Stimulated activated naive B cell treated with anti-CD40 and anti-IgM and Interleukin-4, amounts not matched to agents 10 μg/mL and 1 μg/mL and 100 μg/mL, for 72 hours (primary cell): Measurements from ENCODE around the gene TBX3.

Experiments used
- ATAC-seq, 2 donors: fragments of 150-1000 bp; cut with Tn5 transposase; replicated peaks; 2 replicates each; pipeline ENCODE4 v1.10.0; 2021; ENCODE audit warnings: moderate library complexity in 1 of 2
- DNase-seq: peaks from one replicate; pipeline ENCODE4 v3.0.0; 2021
- H3K27ac Mint-ChIP-seq: one replicate; pipeline ENCODE4 v1.8.0; 2022; ENCODE audit warnings: mild to moderate bottlenecking, mixed read lengths
- H3K27me3 Mint-ChIP-seq, 2 donors: one replicate each; pipeline ENCODE4 v1.8.0; 2022; ENCODE audit warnings: mixed read lengths in 2 of 2
- H3K36me3 Mint-ChIP-seq, 2 donors: one replicate each; pipeline ENCODE4 v1.8.0; 2022; ENCODE audit warnings: mixed read lengths in 2 of 2, mild to moderate bottlenecking in 1 of 2
- H3K4me1 Mint-ChIP-seq, 2 donors: one replicate each; pipeline ENCODE4 v1.8.0; 2022; ENCODE audit warnings: mixed read lengths in 2 of 2, mild to moderate bottlenecking in 1 of 2
- H3K4me3 Mint-ChIP-seq, 2 donors: one replicate each; pipeline ENCODE4 v1.8.0; 2022; ENCODE audit warnings: mild to moderate bottlenecking in 2 of 2, mixed read lengths in 2 of 2, moderate library complexity in 1 of 2
- H3K9me3 Mint-ChIP-seq, 2 donors: one replicate each; pipeline ENCODE4 v1.8.0; 2022; ENCODE audit warnings: mixed read lengths in 2 of 2, mild to moderate bottlenecking in 1 of 2

The TBX3 gene

DNA sequence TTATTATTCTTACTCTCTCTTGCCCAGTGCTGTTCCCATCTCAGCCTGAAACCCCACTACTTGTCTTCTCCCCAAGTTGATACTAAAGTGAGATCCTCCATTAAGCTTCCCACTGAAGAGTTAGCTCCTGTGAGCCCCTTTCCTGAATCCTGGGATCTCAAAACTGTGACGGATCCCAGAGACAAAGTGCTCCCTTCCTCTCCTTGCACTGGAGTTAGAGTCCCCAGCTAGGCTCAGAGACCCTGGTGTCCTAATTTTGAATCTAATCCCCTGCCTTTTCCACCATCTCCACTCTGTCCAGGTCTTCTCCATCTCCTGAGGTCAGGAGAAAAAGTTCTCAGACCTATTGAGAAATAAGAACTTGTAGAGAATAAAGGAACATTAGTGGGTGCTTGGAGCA lies 17.6 kb upstream of the TBX3 start:
- DNase-seq: no peak
- no peak overlapping the region for H3K4me3 Mint-ChIP-seq
- H3K9me3 Mint-ChIP-seq: no peaks in the 10 kb centered on the region
- H3K4me1 Mint-ChIP-seq: peaks cover 0 to 5% of the 10 kb centered on the region in 2 donors
- no peak overlapping the region for H3K27ac Mint-ChIP-seq
- no peak for ATAC-seq
- peaks cover 64 to 77% of the 10 kb centered on the region in 2 donors for H3K27me3 Mint-ChIP-seq
- no peaks in the 10 kb centered on the region for H3K36me3 Mint-ChIP-seq

- Mint-ChIP-seq H3K4me3 (no peak overlapping the region), H3K9me3 (no peaks in the 10 kb centered on the region), H3K36me3 (no peaks in the 10 kb centered on the region), H3K27me3 (peaks cover 64 to 81% of the 10 kb centered on the region in 2 donors), H3K4me1 (peaks cover 0 to 5% of the 10 kb centered on the region in 2 donors), H3K27ac (no peak overlapping the region)
- DNase-seq: no peak
- no peak for ATAC-seq
These were observed 17.1 kb upstream of the TBX3 start for GRCh38 chr12:114701104-114701414.

DNA sequence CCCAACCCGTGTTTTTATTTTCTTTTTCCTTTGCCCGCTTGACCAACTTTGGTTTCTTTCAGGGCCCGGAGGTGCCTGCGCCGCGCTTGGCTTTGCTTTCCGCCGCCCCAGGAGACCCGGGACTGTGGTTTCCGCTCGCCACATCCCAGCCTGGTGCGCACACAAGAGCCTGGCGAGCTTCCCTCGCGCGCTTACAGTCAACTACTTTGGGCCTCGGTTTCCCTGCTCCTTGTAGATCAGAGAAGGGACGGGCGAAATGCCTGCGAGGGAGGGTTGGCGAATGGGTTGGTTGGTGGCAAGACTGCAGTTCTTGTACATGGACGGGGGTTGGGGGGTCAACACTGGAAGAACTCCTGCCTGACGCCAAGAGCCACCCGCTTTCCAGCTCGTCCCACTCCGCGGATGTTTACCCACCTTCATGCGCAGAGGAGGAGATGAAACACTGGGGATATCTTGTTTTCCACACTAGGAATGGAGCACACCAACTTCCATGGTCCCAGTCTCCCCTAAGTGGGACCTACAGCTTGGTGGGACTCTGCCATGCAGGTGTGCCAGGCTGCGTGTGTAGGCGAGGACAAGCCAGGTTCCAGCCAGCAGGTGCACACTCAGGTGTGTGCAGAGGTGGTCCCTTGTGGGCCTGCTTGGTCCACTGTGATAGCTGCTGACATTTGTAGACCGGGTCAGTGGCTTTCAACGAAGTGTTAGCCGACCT lies 16.6 kb upstream of the TBX3 start:
- no peaks in the 10 kb centered on the region for H3K36me3 Mint-ChIP-seq
- no peak for ATAC-seq
- H3K27me3 Mint-ChIP-seq: peaks cover 69 to 86% of the 10 kb centered on the region in 2 donors
- no peaks in the 10 kb centered on the region for H3K9me3 Mint-ChIP-seq
- no peak for DNase-seq
- H3K4me1 Mint-ChIP-seq: peaks cover 0 to 5% of the 10 kb centered on the region in 2 donors
- H3K4me3 Mint-ChIP-seq: no peak overlapping the region
- H3K27ac Mint-ChIP-seq: peak overlapping the region; percentile 3

DNA sequence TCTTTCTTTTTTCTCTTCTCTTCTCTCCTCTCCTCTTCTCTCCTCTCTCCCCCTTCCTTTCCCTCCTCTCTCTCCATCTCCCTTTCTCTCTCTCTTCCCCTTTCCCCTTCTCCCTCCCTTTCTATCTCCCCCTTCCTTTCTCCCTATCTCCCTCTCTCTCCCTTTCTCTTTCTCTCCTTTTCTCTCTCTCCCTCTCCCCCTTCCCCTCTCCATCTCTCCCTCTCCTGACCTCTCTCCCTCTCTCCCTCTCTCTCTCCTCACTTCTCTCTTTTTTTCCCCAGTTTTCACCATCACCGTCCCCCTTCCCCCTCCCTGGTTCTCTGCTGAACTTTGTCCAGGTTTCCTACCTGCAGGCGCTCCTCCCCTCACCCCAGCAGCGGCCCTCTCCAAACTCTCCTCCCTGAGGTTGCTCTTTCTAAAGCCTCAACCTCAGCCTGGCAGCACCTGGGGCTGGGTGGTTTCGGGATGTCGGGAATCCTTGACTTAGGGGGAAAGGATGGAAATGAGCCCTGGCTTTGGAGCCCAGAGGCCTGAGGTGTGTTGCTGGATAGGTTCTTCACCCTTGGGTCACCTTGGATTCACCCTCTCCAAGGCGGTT lies 14.7 kb upstream of the TBX3 start:
- DNase-seq (no peak), ATAC-seq (no peak)
- peak overlapping the region; percentile 53 for H3K27ac Mint-ChIP-seq
- H3K4me1 Mint-ChIP-seq: peaks cover 0 to 5% of the 10 kb centered on the region in 2 donors
- H3K9me3 Mint-ChIP-seq: no peaks in the 10 kb centered on the region
- no peaks in the 10 kb centered on the region for H3K36me3 Mint-ChIP-seq
- H3K4me3 Mint-ChIP-seq: no peak overlapping the region
- peaks cover 77 to 97% of the 10 kb centered on the region in 2 donors for H3K27me3 Mint-ChIP-seq

- H3K9me3 Mint-ChIP-seq: no peaks in the 10 kb centered on the region
- no peak overlapping the region for H3K4me3 Mint-ChIP-seq
- no peak for DNase-seq
- no peak overlapping the region for H3K27ac Mint-ChIP-seq
- no peak for ATAC-seq
- H3K4me1 Mint-ChIP-seq: peaks cover 0 to 5% of the 10 kb centered on the region in 2 donors
- no peaks in the 10 kb centered on the region for H3K36me3 Mint-ChIP-seq
- H3K27me3 Mint-ChIP-seq: peaks cover 78 to 99% of the 10 kb centered on the region in 2 donors
These were observed 14.0 kb upstream of the TBX3 start for GRCh38 chr12:114697741-114698565.

DNA sequence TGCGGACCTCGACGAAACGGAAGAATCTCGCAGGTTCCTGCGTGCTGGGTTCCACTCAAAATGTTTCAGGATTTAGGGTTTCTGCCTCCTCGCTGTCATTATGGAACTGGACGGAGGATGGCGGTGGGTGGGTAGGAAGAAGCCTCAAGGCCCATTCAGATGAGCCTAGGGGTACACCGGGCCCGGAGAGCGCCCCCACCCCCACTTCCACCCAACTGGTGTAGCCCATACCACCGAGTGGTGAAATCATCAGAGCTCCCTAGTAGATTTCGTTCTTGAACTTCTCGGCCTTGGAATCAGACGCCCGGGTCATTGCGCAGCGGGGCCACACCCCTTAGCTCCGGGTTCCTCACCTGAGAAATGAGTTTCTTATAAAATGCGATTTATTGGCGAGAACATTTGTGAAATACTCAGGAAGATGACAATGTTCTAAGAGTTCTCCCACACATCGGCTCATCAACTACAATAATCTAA lies 13.3 kb upstream of the TBX3 start:
- Mint-ChIP-seq H3K27me3 (peaks cover 77 to 99% of the 10 kb centered on the region in 2 donors), H3K9me3 (no peaks in the 10 kb centered on the region), H3K4me3 (no peak overlapping the region), H3K27ac (peak overlapping the region; percentile 70), H3K36me3 (no peaks in the 10 kb centered on the region), H3K4me1 (peaks cover 2 to 5% of the 10 kb centered on the region in 2 donors)
- no peak for ATAC-seq
- DNase-seq: no peak

GRCh38 chr12:114696443-114697242 lies 12.7 kb upstream of the TBX3 start:
- H3K27me3 Mint-ChIP-seq: peaks cover 70 to 99% of the 10 kb centered on the region in 2 donors
- peaks cover 2 to 5% of the 10 kb centered on the region in 2 donors for H3K4me1 Mint-ChIP-seq
- DNase-seq: no peak
- no peak for ATAC-seq
- no peak overlapping the region for H3K4me3 Mint-ChIP-seq
- H3K27ac Mint-ChIP-seq: peak overlapping the region; percentile 70
- no peaks in the 10 kb centered on the region for H3K36me3 Mint-ChIP-seq
- H3K9me3 Mint-ChIP-seq: no peaks in the 10 kb centered on the region

GRCh38 chr12:114695305-114695592 lies 11.3 kb upstream of the TBX3 start:
- no peaks in the 10 kb centered on the region for H3K9me3 Mint-ChIP-seq
- no peak overlapping the region for H3K4me3 Mint-ChIP-seq
- peaks cover 2 to 5% of the 10 kb centered on the region in 2 donors for H3K4me1 Mint-ChIP-seq
- no peaks in the 10 kb centered on the region for H3K36me3 Mint-ChIP-seq
- ATAC-seq (no peak), DNase-seq (no peak)
- H3K27ac Mint-ChIP-seq: no peak overlapping the region
- H3K27me3 Mint-ChIP-seq: peaks cover 69 to 99% of the 10 kb centered on the region in 2 donors

- Mint-ChIP-seq H3K4me1 (peaks cover 2 to 5% of the 10 kb centered on the region in 2 donors), H3K36me3 (no peaks in the 10 kb centered on the region), H3K27me3 (peaks cover 69 to 99% of the 10 kb centered on the region in 2 donors), H3K4me3 (no peak overlapping the region), H3K9me3 (no peaks in the 10 kb centered on the region), H3K27ac (no peak overlapping the region)
- no peak for ATAC-seq
- DNase-seq: no peak
These were observed 10.7 kb upstream of the TBX3 start for GRCh38 chr12:114694436-114695304.

- H3K4me3 Mint-ChIP-seq: no peak overlapping the region
- no peaks in the 10 kb centered on the region for H3K9me3 Mint-ChIP-seq
- H3K36me3 Mint-ChIP-seq: no peaks in the 10 kb centered on the region
- peaks cover 2 to 7% of the 10 kb centered on the region in 2 donors for H3K4me1 Mint-ChIP-seq
- peaks cover 71 to 99% of the 10 kb centered on the region in 2 donors for H3K27me3 Mint-ChIP-seq
- no peak for ATAC-seq
- DNase-seq: no peak
- no peak overlapping the region for H3K27ac Mint-ChIP-seq
These were observed 9.6 kb upstream of the TBX3 start for GRCh38 chr12:114693532-114693931.

DNA sequence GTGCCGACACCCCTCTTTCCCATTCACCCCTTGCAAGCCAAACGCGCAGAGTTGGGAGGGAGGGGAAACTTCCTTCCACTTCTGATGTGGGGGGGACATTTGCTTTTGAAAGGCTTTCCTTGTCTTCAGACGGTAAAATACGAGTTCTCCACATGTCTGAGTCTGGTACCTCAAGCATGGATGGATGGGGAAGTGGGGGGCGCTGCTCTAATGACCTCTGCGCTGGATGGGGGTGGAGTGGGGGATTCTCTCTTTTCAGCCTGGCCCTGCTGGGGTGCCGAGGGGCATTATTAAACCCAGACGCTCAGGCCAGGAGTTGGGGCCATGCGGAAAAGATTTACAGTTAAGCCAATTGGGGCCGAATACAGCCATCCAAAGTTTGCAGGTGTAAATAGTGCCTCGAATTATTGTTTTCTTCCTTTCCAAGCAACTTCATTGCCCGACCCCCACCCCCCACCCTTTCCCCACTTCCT lies 9.1 kb upstream of the TBX3 start:
- no peak overlapping the region for H3K27ac Mint-ChIP-seq
- DNase-seq (no peak), ATAC-seq (no peak)
- H3K9me3 Mint-ChIP-seq: no peaks in the 10 kb centered on the region
- H3K4me1 Mint-ChIP-seq: peaks cover 5 to 11% of the 10 kb centered on the region in 2 donors
- no peaks in the 10 kb centered on the region for H3K36me3 Mint-ChIP-seq
- H3K4me3 Mint-ChIP-seq: no peak overlapping the region
- H3K27me3 Mint-ChIP-seq: peaks cover 73 to 99% of the 10 kb centered on the region in 2 donors

- no peak for DNase-seq
- Mint-ChIP-seq H3K4me3 (no peak overlapping the region), H3K27ac (peak overlapping the region; percentile 22), H3K36me3 (no peaks in the 10 kb centered on the region), H3K27me3 (peaks cover 74 to 95% of the 10 kb centered on the region in 2 donors), H3K9me3 (no peaks in the 10 kb centered on the region), H3K4me1 (peaks cover 5 to 11% of the 10 kb centered on the region in 2 donors)
- no peak for ATAC-seq
These were observed 8.4 kb upstream of the TBX3 start for GRCh38 chr12:114692186-114693058.
